Esophagus squamous epithelium (tissue), 4 donors: Measurements from ENCODE around the gene FBLN5.

Source experiments
- CTCF ChIP-seq, 6 experiments: fragments of 450-650 bp in 4 of 6; fragments of 200-600 bp in 2 of 6; sonication (generic) in 2 of 6; IDR thresholded peaks; one replicate each; pipeline ENCODE4 v1.5.1; 2016 to 2019; ENCODE audit warnings: antibody characterized with exemption in 6 of 6, mild to moderate bottlenecking in 4 of 6, moderate library complexity in 4 of 6
- POLR2A ChIP-seq, 4 donors: fragments of 450-650 bp; IDR thresholded peaks; one replicate each; pipeline ENCODE4 v1.6.1; 2017; ENCODE audit warnings: antibody characterized with exemption in 4 of 4, mild to moderate bottlenecking in 4 of 4, moderate library complexity in 3 of 4

- no peak for TF ChIP-seq POLR2A (IDR thresholded peaks at IDR 0.05)
- TF ChIP-seq CTCF (IDR thresholded peaks at IDR 0.05), result no peak
Observed at GRCh38 chr14:91985008-91985407, 37.5 kb upstream of the FBLN5 start.
